Suppressor macrophage treated with lipopolysaccharide for 4 hours (primary cell): ENCODE data around the gene IL5.
"Not testable (repeated sequence)": the region's sequence is repeated elsewhere in the genome, so short reads cannot be mapped to it uniquely, and the experiment has no call there.

Source experiments
- DNase-seq: peaks from one replicate; pipeline ENCODE4 v3.0.0-alpha.2; 2020

IL5 gene

DNA sequence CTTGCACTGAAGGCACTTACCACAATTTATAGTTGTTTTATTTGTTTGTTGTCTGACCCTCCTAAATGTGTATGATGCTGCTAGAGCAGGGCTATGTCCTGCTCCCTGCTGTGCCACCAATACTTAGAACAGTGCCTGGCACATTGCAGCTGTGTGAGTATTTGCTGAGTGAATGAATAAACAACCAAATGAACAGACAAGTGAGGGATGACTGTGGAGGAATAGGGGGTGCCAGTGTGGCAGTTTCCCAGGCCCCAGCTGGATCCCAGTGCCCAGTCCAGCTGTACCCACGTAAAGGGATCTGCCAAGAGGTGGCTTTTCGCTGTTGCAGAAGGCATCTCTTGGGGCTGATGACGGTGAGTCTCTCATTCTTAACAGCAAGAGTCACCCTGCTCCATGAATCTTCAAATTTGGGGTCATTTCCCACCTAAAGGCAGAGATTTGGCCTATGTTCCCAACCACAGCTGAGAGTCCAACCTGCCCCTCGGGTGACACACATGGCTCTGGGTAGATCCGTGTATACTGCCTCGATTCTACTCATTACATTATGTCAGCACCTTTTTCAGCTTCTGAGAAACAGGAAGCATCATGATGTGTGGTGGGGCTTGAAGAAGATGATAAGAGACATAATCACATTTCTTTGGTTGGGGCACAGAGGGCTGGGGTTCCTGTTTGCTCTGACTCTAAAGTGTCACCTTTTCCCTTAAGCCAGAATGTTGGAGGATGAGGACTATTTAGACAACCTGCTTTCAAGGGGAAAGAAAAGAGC is 14.3 kb downstream of the IL5 start:
- no peak for DNase-seq

DNA sequence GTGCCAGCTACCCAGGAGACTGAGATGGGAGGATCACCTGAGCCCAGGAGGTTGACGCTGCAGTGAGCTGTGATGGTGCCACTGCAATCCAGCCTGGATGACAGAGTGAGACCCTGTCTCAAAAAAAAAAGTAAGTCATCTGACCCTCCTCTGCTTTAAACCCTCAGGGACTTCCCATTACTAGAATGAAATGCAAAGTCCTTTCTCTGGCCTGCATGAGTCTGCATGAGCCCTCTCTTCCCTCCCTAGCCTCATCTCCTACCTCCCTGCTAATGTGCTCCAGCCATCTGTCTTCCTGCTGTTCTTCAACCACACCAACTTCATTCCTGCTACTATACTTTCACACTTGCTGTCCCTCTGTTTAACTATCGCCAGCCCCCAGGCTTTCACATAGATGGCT is 15.3 kb downstream of the IL5 start:
- DNase-seq = no peak

DNA sequence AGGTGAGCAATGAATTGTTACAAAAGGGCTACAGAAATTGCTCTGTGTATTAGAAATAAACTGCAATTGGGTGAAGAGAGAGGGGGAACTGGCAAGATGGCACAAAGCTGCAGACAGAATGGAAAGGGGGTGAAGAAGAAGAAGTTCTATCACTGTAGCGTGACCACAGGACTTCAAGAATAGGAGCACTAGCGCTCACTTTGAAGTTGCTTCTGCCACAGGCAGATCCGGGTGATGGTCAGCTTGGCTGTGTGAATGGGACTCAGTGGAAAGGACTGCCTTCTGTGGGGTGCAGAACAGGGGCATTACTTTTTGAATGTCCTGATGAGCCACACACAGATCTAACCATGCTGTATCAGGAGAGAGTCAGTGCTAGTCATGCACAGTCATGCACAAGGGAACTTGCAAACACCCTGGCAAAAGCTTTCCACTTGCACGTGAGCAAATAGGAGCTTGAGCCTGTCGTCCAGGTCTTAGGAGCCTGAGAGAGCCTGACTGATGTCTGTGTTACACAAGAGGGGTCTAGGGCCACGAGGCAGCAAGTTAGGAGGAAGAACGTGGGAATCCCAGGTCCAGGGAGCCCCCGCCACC is 16.3 kb downstream of the IL5 start:
- DNase-seq = no peak

DNA sequence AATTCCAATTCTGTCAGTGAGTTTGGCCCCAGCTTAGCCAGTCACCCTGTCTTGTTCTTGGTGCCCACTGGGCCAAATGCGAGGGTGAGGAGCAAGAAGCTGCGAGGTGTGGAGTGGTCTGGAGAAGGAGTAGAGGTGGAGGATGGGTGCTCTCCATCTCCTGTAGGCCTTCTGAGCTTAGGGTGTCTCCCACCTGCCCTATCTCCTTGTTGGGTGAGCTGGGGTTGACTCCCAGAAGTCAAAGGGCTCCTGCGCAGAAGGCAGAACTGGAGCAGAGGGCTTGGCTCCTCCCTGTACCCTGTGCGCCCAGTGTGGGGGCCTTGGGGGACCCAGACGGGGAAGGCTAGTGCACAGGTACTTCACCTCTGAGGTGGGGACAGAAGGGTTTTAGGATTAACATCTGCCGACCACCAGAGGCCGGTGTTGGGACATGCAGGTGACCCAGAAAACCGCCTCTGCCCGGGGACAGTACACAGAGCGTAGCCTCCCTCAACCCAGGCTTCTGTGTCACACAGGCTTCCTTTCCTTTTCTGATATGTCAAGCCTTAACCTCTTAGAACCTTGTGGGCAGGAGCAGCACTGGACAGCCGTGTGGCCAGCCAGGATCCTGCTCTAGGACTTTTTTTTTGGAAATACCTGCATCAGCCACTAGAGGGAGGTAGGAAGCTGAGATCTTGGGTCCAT is 16.9 kb downstream of the IL5 start:
- DNase-seq = peak; percentile 74

DNA sequence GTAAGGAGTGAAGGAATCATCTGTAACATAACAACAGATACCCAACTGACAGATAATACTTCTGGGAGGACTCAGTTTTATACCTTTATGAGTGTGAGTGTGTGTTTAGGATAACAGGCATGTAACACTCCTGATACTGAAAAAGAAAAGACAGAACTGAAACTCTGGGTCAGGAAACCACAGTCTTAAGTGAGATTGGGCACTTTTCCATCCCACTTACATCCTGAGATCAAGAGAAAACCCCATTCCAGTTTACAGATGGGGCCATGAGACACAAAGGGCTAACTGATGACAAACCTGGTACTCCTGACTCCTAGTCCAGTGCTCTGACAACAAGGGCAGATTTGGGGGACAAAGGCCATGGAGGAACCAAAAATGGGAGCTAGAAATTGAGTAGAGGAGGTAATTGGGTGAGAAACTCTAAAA is 18.0 kb downstream of the IL5 start:
- DNase-seq = peak; percentile 33

DNA sequence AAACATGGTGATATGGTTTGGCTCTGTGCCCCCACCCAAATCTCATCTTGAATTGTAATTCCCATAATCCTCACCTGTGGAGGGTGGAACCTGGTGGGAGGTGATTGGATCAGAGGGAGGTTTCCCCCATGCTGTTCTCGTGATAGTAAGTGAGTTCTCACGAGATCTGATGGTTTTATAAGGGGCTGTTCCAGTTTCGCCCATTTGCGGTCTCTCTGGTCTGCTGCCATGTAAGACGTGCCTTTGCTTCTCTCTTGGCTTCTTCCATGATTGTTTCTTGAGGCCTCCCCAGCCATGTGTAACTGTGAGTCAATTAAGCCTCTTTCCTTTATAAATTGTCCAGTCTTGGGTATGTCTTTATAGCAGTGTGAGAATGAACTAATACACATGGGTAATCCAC is 18.4 kb downstream of the IL5 start:
- DNase-seq = not testable (repeated sequence)

DNA sequence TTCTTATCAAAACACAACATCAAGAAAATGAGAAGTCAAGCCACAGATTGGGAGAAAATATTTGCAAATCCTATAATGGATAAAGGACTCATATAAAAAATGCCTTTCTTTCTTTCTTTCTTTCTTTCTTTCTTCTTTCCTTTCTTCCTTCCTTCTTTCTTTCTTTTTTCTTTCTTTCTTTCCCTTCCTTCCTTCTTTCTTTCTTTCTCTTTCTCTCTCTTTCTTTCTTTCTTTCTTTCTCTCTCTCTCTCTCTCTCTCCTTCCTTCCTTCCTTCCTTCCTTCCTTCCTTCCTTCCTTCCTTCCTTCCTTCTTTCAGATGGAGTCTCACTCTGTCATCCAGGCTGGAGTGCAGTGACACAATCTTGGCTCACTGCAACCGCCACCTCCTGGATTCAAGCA is 21.3 kb downstream of the IL5 start:
- DNase-seq = not testable (repeated sequence)

DNA sequence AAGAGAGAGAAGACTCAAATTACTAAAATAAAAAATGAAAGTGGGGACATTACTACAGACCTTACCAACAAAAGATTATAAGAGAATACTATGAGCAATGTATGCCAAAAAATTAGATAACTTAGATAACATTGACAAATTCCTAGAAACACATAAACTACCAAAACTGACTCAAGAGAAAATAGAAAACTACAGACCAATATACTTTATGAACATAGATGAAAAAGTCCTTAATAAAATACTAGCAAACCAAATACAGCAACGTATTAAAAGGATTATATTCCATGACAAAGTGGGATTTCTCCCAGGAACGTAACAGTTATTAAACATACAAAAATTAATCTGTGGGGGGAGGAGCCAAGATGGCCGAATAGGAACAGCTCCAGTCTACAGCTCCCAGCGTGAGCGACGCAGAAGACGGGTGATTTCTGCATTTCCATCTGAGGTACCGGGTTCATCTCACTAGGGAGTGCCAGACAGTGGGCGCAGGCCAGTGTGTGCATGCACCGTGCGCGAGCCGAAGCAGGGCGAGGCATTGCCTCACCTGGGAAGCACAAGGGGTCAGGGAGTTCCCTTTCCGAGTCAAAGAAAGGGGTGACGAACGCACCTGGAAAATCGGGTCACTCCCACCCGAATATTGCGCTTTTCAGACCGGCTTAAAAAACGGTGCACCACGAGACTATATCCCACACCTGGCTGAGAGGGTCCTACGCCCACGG is 29.5 kb downstream of the IL5 start:
- DNase-seq = not testable (repeated sequence)

DNA sequence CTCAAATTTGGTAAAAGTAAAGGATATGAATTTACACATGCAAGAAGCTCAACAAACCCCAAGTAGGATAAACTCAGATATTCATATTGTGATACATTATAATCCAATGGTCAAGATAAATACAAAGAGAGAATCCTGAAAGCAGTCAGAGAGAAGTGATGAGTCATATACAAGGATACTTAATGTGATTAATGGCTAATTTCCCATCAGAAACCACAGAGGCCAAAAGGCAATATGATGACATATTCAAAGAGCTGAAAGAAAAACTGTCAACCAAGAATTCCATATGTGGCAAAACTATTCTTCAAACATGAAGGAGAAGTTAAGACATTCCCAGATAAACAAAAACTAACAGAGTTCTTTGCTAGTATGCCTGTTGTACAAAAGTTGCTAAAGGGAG is 33.2 kb downstream of the IL5 start:
- no peak for DNase-seq

DNA sequence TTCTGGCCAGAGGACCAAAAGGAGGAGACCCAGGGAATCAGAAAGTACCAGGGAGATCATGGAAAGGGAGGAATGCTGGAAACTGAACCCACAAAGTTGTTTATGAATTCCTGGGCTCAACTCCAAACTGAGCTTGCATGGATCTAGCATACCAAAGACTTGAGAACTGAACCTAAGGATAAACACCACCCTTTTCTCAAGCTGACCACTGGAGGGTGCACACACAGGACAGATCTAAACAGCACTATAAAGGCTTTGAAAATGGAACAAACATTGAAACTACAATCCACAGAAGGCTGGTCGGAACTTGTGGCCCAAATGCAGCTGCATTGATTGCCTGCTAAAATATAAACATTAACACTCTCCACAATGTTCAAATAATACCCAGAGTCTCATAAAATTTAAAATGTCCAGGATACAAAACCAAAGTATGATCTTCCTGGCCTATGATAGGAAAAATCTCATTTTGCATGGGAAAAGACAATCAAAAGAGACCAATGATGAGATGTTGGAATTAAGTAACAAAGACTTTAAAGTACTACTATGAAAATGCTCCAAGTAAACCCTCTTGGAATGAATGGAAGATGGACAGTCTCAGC is 37.1 kb downstream of the IL5 start:
- DNase-seq = no peak

DNA sequence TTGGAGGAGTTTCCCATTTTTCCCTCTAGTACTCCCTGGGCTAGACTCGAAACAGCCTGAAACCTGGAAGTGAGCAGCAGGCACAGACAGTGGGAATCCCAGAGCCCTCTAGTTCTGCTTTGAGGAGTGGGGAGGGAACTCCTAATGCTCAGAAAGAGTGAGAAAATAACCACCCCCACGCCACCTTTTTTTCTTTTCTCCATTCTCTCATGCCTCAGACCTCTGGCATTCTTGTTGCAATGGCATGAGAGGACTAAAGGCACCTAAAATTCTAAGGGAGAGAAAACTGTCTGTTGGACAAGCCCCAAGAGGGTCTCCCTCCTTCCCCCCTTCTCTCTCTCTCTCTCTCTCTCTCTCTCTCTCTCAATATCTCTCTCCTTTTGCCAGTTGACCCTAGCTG is 37.7 kb downstream of the IL5 start:
- DNase-seq = no peak

DNA sequence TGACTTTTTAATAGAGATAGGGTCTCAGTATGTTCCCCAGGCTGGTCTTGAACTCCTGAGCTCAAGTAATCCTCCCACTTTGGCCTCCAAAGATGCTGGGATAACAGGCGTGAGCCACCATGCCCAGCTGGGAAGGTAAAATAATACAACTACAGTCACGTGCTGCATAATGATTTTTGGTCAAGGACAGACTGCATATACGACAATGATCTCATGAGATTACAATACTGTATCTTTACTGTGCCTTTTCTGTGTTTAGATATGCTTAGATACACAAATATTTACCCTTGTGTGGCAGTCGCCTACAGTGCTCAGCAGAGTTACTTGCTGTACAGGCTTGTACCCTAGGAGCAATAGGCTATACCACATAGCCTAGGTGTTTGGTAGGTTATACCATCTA is 38.6 kb downstream of the IL5 start:
- DNase-seq = no peak

DNA sequence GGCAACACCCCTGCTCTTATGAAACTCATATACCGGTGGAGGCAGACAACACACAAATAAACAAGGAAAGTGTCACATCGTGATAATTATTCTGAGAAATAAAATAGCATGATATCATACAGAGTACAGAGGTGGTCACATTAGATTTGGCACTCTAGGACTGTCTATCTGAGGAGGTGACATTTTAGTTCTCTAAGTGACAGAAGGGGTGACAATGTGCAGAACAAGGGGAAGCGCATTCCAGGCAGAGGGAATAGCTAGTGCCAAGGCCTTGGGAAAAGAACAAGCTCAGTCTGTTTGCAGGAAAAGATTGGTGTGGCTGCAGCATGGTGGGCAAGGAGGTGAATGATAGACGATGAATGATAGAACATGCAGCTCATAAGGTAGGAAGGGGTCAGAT is 40.1 kb downstream of the IL5 start:
- no peak for DNase-seq

DNA sequence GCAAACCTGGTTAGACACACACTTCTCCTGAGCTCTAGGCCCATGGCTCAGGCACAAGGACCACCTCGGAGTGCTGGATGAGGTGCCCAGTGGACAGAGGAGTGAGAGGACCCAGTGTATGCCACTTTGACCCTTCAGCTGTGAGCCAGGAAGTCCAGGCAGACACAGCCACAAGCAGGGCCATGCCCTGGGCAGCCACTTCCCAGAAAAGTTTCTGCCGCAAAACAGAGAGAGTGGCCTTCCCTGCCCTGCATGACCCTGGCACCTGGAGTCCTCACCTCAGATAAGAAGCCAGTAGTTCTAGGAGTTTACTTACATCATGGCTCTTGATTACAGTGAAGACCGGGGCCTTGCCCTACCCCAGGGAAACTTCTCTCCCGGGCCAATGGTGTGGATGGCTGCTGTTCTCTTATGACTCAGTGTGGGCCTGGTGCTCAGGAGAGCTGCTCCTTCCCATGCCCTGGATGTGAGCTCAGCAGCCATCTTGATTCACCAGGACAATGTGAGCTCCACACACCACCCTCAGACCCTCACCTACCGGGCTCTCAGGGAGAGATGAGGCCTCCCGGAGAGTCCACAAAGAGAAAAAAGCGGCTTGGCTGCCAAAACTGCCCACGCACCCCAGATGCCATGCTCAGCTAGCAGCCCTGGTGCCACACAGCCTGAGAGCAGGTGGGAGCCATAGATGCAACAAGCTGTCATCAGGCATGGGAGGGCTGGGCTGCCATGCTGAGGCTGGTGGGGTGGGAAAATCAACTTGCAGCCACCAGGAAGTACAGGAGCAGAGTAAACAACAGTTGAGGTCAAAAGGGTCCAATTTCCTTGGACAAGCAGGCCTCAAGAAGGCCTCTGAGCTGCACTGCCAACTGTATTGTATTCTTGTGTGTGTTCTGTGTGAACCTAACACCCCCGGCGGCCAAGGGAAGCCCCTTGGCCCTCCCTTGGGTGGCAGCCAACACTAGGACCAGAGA is 41.1 kb downstream of the IL5 start:
- no peak for DNase-seq

DNA sequence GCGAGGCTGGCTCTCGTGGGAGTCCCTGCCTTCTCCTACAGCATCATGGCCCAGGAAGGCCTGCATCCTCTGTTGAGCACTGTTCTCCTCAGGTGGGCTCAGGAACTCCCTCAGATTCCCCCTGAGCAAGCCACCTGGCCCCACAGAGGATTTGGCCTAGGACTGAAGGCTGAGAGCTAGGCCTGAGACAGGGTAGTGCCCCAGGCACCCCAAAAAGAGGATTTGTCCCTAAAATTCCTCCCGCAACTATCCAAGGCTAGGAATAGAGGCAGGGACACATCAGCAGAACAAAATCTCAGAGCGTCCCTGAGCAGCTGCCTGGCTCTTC is 41.7 kb downstream of the IL5 start:
- DNase-seq = no peak

DNA sequence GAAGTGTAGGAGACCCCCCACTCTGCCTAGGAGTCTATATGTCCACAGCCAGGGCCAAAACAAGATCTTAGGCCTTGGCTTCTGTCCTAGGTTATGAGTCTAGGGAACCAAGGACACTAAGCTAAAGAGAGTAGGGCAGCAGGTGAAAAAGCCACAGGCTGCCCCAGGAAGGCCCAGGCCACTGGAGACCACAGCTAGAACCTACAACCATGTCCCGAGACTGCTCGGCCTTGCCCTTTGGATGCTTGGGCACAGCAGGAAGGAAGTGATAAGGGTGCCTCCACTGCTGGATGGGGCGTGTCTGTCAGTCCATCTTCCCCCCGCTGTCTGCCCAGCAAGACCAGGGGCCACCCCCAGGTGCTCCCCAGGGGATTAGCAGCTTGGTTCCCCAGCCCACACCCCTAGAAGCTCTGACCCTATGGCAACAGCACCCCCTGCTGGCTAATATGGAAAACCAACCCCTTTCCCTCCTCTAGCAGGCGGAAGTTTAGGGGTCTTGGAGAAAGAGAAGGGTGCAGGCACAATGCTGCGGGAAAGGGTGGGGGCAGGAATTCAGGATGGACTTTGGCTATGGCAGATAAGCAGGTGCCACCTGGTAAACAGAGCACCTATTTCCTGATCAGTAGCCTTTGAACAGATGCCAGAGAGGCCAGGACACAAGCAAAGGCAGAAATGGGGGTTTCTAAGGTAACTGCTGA is 42.2 kb downstream of the IL5 start:
- peak; percentile 80 for DNase-seq

DNA sequence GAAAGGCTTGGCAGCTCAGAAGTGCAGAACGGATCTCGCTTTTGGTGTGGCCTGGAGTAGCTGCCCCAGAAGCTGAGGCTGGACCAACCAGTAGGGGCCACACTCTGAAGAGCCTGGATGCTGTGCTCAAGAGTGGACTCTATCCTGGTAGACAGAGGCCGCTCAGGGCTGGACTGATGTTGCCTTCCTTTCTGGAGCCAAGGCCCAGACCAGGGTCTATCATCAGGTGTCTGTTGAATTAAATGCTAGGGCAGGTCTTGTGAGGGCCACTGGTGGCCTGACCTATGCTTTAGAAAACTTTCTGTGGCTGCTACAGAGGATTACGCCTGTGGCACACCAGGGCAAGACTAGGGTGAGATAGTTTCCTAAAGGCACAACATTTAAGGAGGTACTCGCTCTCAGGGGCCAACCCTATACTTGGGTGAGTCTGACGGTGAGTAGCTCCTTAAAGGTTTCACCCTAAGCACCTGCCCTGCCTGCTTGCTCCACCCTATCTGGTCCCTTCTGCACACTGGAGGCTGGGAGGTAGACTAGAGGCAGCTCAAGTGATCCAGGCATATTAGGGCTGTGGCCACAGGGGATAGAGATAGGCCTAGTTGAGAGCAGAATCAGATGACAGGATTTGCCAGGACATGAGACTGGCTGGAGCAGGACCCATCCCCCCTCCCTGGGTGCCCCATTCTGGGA is 42.9 kb downstream of the IL5 start:
- DNase-seq = no peak

DNA sequence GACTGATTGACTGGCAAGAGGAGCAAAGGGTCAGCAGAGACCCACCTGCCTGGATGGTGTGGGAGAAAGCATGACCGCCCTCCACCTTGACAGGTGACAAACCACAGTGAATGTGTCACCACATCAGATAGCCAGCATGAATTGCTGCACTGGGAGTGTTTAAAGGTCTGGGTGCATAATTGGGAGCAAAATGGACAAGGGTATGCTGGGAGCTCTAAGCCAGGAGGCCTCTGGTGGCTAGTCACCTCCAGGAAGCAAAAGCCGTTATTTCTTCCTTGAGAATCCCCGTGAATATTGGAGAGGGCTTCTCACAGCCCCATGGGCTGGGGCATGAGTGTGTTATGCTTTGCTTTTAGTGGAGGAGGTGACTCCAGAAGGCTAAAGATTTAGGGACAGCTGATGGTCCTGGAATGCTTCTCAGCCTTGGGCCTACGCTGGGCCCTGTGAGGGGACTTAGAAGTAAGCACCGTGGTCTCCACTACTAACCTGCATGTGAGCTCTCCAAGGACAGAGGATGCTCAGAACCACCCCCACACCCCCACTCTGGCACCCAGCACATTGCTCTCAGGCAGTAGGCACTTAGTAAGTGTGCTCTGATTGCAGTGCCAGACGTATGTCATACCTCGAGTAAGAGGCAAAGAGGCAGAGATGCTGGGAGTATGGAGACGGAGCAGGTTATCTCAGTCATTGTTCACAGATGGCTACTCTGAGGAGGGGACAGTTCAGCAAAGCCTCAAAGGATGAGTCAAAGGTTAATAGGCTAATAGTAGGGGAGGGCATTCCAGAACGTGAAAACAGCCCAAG is 43.7 kb downstream of the IL5 start:
- DNase-seq = no peak

DNA sequence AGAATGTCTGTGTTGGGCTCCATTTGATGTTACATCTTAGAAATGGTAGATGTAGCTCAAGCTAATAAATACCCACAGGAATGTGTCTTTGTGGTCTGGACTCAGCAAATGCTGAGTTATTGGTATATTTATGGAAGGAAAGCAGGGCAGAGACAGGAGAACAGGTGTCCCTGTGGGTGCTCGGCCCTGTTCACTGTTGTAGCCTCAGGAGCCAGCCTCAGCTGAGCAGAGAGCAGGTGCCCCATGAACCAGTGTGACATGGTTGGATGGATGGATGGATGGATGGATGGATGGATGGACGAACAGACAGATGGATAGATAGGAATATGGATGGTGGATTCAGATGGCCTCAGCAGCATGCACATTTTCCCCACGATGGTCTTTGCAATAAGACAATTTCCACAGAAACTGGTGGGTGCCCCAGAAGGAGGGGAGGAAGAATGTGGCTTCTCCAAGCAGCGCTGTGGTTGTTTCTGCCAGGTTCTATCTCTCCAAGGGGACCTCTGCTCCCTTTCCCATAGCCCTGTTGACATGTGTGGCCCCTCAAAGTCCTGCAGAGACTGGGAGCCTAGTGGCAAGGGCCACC is 44.5 kb downstream of the IL5 start:
- no peak for DNase-seq

DNA sequence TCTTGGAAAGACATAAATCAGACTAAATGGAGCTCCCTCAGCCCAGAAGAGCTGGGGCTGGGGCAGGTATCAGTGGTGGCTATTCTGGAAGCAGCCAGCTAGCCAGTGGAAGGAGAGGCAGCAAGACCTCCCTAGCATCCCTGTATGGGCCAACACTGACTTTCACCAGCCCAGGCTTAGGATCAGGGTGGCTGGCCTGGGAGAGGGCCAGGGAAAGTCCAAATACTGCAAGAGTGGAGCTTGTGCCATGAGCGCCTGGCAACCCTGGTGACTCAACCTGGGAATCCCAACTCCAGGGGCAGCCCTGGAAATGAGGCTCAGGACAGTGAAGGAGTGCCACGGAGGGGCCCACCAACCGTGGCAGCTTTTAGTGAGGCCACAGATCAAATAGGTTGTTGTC is 45.2 kb downstream of the IL5 start:
- peak; percentile 93 for DNase-seq
